Measurements from ENCODE around the gene OTP. TPM values are rescaled to one million over a fixed set of nuclear protein-coding genes. Genes with fewer than 3 reads are reported as not detected.
A peak's percentile ranks its signal among the peaks of the same experiment; 100 is the strongest.

Gene OTP
- total and polyA plus RNA-seq, 8 donors, result not detected

GRCh38 chr5:77635917-77636640 is 2.4 kb downstream of the OTP start:
- TF ChIP-seq POLR2AphosphoS5 (IDR thresholded peaks at IDR 0.05) (no peak), EP300 (IDR thresholded peaks at IDR 0.05) (no peak)
- H3K27ac ChIP-seq, result no peak overlapping the region
- peaks cover 63 to 100% (median 99%) of the 10 kb centered on the region in 3 donors for H3K27me3 ChIP-seq
- WGBS, 5 donors, result 10 to 18% (median 13%) methylated on average over 27 to 30 of the region's 30 CpGs
- H3K36me3 ChIP-seq, result no peaks in the 10 kb centered on the region
- intact Hi-C loops (cut with DNase I; ENCODE audit: low total_unique reads), result no loop called here
- H3K9me3 ChIP-seq, result peaks cover 0 to 43% (median 11%) of the 10 kb centered on the region in 4 donors
- DNase-seq, result no peak
- no peak overlapping the region for H3K4me3 ChIP-seq
- H3K4me1 ChIP-seq, result peaks cover 11 to 46% (median 30%) of the 10 kb centered on the region in 4 donors

DNA sequence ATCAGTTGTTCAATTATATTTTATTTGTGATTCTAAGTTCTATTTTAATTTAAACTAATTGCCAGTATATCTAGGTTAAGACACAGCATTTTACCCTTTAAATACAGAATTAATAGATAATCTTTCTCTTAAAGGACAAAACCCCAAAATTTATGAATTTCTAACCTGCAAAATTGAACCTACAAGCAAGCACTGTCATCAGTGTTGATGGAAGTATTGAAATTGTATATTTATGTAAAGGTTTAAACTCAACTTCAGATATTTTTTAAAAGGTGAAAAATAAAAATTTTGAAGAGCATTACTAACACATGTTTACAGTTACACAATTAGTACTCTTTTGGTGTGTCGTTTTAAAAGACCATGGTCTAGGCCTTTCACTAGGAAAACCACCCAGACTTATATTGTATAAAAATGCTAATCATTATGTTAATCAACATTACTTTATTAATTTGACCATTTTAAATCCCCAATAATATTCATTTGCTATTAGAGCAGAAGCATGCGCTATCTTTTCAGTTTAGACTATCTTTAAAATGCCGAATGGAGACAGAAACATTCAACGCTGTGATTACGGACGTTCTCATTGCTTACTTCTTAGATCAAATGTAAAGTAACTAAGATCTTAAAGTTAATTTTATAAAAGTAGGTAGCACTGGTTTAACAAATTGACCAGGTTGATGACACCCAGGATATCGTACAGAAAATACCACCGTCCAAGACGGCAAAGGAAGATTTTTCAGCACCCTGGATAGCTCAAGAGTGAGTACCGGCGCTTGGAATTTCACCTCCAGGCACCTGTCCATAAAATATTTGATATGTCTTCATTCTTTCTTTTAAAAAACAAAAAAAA is 3.2 kb downstream of the OTP start:
- H3K4me1 ChIP-seq, result peaks cover 16 to 47% (median 33%) of the 10 kb centered on the region in 4 donors
- WGBS, 5 donors, result 18 to 27% (median 22%) methylated on average over 11 of the region's 11 CpGs
- TF ChIP-seq POLR2A (IDR thresholded peaks at IDR 0.05), result no peak
- no peak for TF ChIP-seq CTCF (IDR thresholded peaks at IDR 0.05)
- TF ChIP-seq EP300 (IDR thresholded peaks at IDR 0.05), result no peak
- no peak for TF ChIP-seq POLR2AphosphoS5 (IDR thresholded peaks at IDR 0.05)
- intact Hi-C loops (cut with DNase I; ENCODE audit: low total_unique reads), result no loop called here
- no peaks in the 10 kb centered on the region for H3K36me3 ChIP-seq
- DNase-seq, result peak in 1 of 2 donors; percentile 37
- H3K4me3 ChIP-seq, result no peak overlapping the region
- H3K9me3 ChIP-seq, result peaks cover 0 to 35% (median 11%) of the 10 kb centered on the region in 4 donors
- no peak overlapping the region for H3K27ac ChIP-seq
- H3K27me3 ChIP-seq, result peaks cover 64 to 100% (median 99%) of the 10 kb centered on the region in 3 donors

- no peak for DNase-seq
- Histone ChIP-seq H3K9me3 (peaks cover 0 to 28% (median 11%) of the 10 kb centered on the region in 4 donors), H3K36me3 (no peaks in the 10 kb centered on the region), H3K4me3 (no peak overlapping the region), H3K27me3 (peaks cover 63 to 100% (median 99%) of the 10 kb centered on the region in 3 donors), H3K27ac (no peak overlapping the region), H3K4me1 (peaks cover 22 to 53% (median 40%) of the 10 kb centered on the region in 4 donors)
- intact Hi-C loops (cut with DNase I; ENCODE audit: low total_unique reads), result no loop called here
- WGBS, 5 donors, result 17 to 21% (median 18%) methylated on average over 5 of the region's 5 CpGs
- TF ChIP-seq POLR2AphosphoS5 (IDR thresholded peaks at IDR 0.05), result no peak
- no peak for TF ChIP-seq EP300 (IDR thresholded peaks at IDR 0.05)
- TF ChIP-seq CTCF (IDR thresholded peaks at IDR 0.05), result no peak
- TF ChIP-seq POLR2A (IDR thresholded peaks at IDR 0.05), result no peak
Measured at GRCh38 chr5:77633709-77634108, 4.8 kb downstream of the OTP start.

DNA sequence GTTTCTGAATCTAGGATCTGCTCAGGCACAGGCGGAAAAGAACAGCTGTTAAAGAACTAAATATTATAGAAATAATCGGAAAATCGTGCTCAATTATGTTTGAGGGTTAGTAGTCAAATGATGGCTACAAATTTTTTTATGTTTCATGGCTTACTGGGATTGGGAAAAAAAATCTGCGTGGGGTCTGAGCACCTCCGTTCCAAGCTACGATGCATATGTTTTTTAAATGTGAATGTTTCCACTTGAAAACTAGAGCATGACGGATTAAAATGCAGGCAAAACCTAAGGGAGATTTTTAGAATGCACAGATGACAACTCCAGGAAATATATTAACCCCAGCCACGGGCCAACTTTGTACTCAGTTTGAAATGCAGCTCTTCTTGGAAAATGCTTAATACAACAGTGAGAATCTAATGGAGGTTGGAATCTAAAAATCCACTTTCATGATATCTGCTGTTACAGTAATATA is 5.3 kb downstream of the OTP start:
- Histone ChIP-seq H3K4me3 (no peak overlapping the region), H3K36me3 (no peaks in the 10 kb centered on the region), H3K27ac (no peak overlapping the region), H3K9me3 (peaks cover 0 to 26% (median 13%) of the 10 kb centered on the region in 4 donors), H3K4me1 (peaks cover 21 to 53% (median 37%) of the 10 kb centered on the region in 4 donors), H3K27me3 (peaks cover 64 to 100% (median 99%) of the 10 kb centered on the region in 3 donors)
- WGBS, 5 donors, result 13 to 20% (median 16%) methylated on average over 8 of the region's 8 CpGs
- DNase-seq, result no peak
- intact Hi-C loops (cut with DNase I; ENCODE audit: low total_unique reads), result no loop called here
- TF ChIP-seq POLR2AphosphoS5 (IDR thresholded peaks at IDR 0.05) (no peak), EP300 (IDR thresholded peaks at IDR 0.05) (no peak), POLR2A (IDR thresholded peaks at IDR 0.05) (no peak), CTCF (IDR thresholded peaks at IDR 0.05) (no peak)
